Mesenchymal stem cell (in vitro differentiated cells and primary cell): ENCODE measurements around the gene CCR3.

Experiments
- DNase-seq: peaks from one replicate; pipeline ENCODE4 v3.0.0-alpha.2; 2013
- H2AFZ ChIP-seq: one replicate; pipeline ENCODE4 v1.6.1; 2013; ENCODE audit warnings: low read depth, mild to moderate bottlenecking, control low read depth, inconsistent platforms, low read length, moderate library complexity
- H2AK5ac ChIP-seq: 2 replicates; pipeline ENCODE4 v1.6.1; 2013; ENCODE audit warnings: low read length, moderate library complexity, mild to moderate bottlenecking, inconsistent platforms; ENCODE audit not compliant: severe bottlenecking
- H2BK120ac ChIP-seq: one replicate; pipeline ENCODE4 v1.6.1; 2013; ENCODE audit warnings: low read depth, mild to moderate bottlenecking, inconsistent platforms, low read length, moderate library complexity
- H2BK12ac ChIP-seq, 2 experiments: one replicate each; pipeline ENCODE4 v1.6.1; 2013; ENCODE audit warnings: inconsistent platforms in 2 of 2, low read length in 2 of 2, mild to moderate bottlenecking in 2 of 2, moderate library complexity in 2 of 2, control low read depth in 1 of 2
- H2BK15ac ChIP-seq: one replicate; pipeline ENCODE4 v1.6.1; 2013; ENCODE audit warnings: mild to moderate bottlenecking, low read depth, inconsistent platforms; ENCODE audit not compliant: poor library complexity, severe bottlenecking
- H2BK5ac ChIP-seq: 2 replicates; pipeline ENCODE4 v1.6.1; 2013; ENCODE audit warnings: low read depth, mild to moderate bottlenecking, low read length, control low read depth, inconsistent platforms; ENCODE audit not compliant: poor library complexity, severe bottlenecking
- H3K14ac ChIP-seq, 2 experiments: one replicate each; pipeline ENCODE4 v1.6.1; 2013; ENCODE audit warnings: inconsistent platforms in 2 of 2, low read length in 2 of 2, control low read depth in 1 of 2, mild to moderate bottlenecking in 1 of 2, moderate library complexity in 1 of 2
- H3K18ac ChIP-seq, 2 experiments: one replicate each; pipeline ENCODE4 v1.6.1; 2013; ENCODE audit warnings: inconsistent platforms in 2 of 2, low read length in 2 of 2, control low read depth in 1 of 2, low read depth in 1 of 2, mild to moderate bottlenecking in 1 of 2
- H3K23ac ChIP-seq, 2 experiments: one replicate each; pipeline ENCODE4 v1.6.1; 2013; ENCODE audit warnings: inconsistent platforms in 2 of 2, low read length in 2 of 2, mild to moderate bottlenecking in 2 of 2, moderate library complexity in 2 of 2, control low read depth in 1 of 2
- H3K27ac ChIP-seq: 2 replicates; pipeline ENCODE4 v1.5.1; 2013; ENCODE audit warnings: mild to moderate bottlenecking, moderate library complexity, low read length, control low read depth, inconsistent platforms; ENCODE audit not compliant: poor library complexity, severe bottlenecking
- H3K27me3 ChIP-seq, 2 experiments: 2 replicates each; pipeline versions ENCODE4 v1.6.1 to v1.7.0; 2013; ENCODE audit warnings: low read length in 2 of 2, mild to moderate bottlenecking in 2 of 2, moderate library complexity in 2 of 2, control low read depth in 1 of 2, inconsistent platforms in 1 of 2; ENCODE audit not compliant: control insufficient read depth in 1 of 2, insufficient read depth in 1 of 2
- H3K36me3 ChIP-seq, 2 experiments: 2 replicates each; pipeline versions ENCODE4 v1.6.1 to v1.7.0; 2013; ENCODE audit warnings: low read length in 2 of 2, control low read depth in 1 of 2, inconsistent platforms in 1 of 2, low read depth in 1 of 2, mild to moderate bottlenecking in 1 of 2; ENCODE audit not compliant: insufficient read depth in 2 of 2, control insufficient read depth in 1 of 2
- H3K4ac ChIP-seq, 2 experiments: one replicate each; pipeline ENCODE4 v1.6.1; 2013; ENCODE audit warnings: inconsistent platforms in 2 of 2, low read length in 2 of 2, mild to moderate bottlenecking in 2 of 2, moderate library complexity in 2 of 2, control low read depth in 1 of 2, low read depth in 1 of 2
- H3K4me1 ChIP-seq: 2 replicates; pipeline ENCODE4 v1.6.1; 2013; ENCODE audit warnings: low read depth, low read length, control low read depth; ENCODE audit not compliant: control insufficient read depth, insufficient read depth
- H3K4me2 ChIP-seq: 2 replicates; pipeline ENCODE4 v1.6.1; 2013; ENCODE audit warnings: low read length, mild to moderate bottlenecking, inconsistent platforms; ENCODE audit not compliant: poor library complexity, severe bottlenecking
- H3K4me3 ChIP-seq, 2 experiments: 2 replicates each; pipeline versions ENCODE4 v1.5.1 to v1.7.0; 2013; ENCODE audit warnings: low read length in 2 of 2, mild to moderate bottlenecking in 2 of 2, control low read depth in 1 of 2, low read depth in 1 of 2; ENCODE audit not compliant: insufficient read depth in 1 of 2
- H3K79me1 ChIP-seq: replicated peaks from 2 replicates; pipeline ENCODE4 v1.6.1; 2013; ENCODE audit warnings: mild to moderate bottlenecking, control low read depth, low read length, inconsistent platforms; ENCODE audit not compliant: poor library complexity, severe bottlenecking
- H3K9ac ChIP-seq: 2 replicates; pipeline ENCODE4 v1.7.0; 2013; ENCODE audit warnings: mild to moderate bottlenecking, low read length, moderate library complexity
- H3K9me3 ChIP-seq: 2 replicates; pipeline ENCODE4 v1.7.0; 2013; ENCODE audit warnings: mild to moderate bottlenecking, low read length; ENCODE audit not compliant: control insufficient read depth
- H4K8ac ChIP-seq: one replicate; pipeline ENCODE4 v1.6.1; 2013; ENCODE audit warnings: inconsistent platforms, mild to moderate bottlenecking, low read length, moderate library complexity
- H4K91ac ChIP-seq: one replicate; pipeline ENCODE4 v1.6.1; 2013; ENCODE audit warnings: mild to moderate bottlenecking, low read length, inconsistent platforms
- WGBS: methylation state at CpG from one replicate; pipeline ENCODE4 v1.1.7; 2013; ENCODE audit warnings: mixed read lengths; 5-methylcytosine and 5-hydroxymethylcytosine counted together

The CCR3 gene

DNA sequence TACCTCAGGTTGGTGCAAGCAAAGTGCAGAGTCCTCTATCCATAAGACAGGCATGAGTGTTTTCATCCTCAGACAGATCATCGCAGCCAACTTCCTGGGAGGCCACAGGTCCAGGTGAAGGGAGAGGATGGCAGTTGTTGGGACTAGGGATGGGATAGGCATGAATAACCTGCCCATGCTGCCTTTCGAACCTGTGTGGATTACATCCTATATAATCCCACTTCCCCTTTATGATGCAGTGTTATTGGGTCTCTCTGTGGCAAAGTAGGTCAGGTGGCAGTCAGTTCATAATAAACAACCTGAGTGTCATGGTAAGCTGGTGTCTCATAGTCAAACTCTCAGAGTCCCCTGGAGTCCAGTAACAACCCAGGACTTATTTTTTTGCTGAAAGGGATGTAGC lies 40.4 kb downstream of the CCR3 start:
- no peaks in the 10 kb centered on the region for H3K79me1 ChIP-seq
- no peak overlapping the region for H2AFZ ChIP-seq
- DNase-seq, result no peak
- no peaks in the 10 kb centered on the region for H3K27me3 ChIP-seq
- H2BK5ac ChIP-seq, result no peak overlapping the region
- H4K8ac ChIP-seq, result no peak overlapping the region
- no peak overlapping the region for H2BK15ac ChIP-seq
- H3K27ac ChIP-seq, result no peak overlapping the region
- H2BK12ac ChIP-seq, result no peak overlapping the region
- H3K23ac ChIP-seq, result no peak overlapping the region
- H2BK120ac ChIP-seq, result no peak overlapping the region
- H3K9me3 ChIP-seq, result peaks cover 13% of the 10 kb centered on the region
- no CpG with 5 or more reads among the region's 2 CpGs for WGBS
- no peak overlapping the region for H2AK5ac ChIP-seq
- H3K9ac ChIP-seq, result no peak overlapping the region
- H4K91ac ChIP-seq, result no peak overlapping the region
- H3K18ac ChIP-seq, result no peak overlapping the region
- no peak overlapping the region for H3K4me3 ChIP-seq
- H3K4ac ChIP-seq, result no peak overlapping the region
- H3K14ac ChIP-seq, result no peak overlapping the region
- H3K4me2 ChIP-seq, result no peak overlapping the region
- no peaks in the 10 kb centered on the region for H3K4me1 ChIP-seq
- no peaks in the 10 kb centered on the region for H3K36me3 ChIP-seq

DNA sequence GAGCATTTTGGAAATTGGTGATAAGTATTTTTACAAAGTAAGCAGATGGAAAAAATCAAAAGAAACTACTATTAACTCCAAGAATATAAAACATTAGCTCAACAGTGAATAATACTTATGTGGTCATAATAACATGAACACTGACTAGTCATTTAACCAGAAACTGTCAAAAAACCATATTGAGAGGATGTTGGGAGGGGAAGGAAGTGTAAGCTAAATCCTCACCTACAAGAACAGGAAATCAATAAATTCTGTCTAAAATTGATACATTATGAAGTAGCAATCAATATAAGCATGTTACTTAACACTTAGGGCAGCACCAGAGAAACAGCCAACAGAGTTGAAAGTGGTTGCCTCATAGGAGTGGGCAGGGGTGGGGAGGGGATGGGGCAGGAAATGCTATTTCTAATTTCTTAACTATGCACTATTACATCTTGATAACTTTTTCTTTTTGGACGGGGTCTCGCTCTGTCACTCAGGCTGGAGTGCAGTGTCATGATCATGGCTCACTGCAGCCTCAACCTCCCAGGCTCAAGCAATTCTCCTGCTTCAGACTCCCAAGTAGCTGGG lies 41.7 kb downstream of the CCR3 start:
- DNase-seq, result no peak
- Histone ChIP-seq H2BK120ac (no peak overlapping the region), H4K91ac (no peak overlapping the region), H2BK5ac (no peak overlapping the region), H2AFZ (no peak overlapping the region), H3K14ac (no peak overlapping the region), H3K27me3 (no peaks in the 10 kb centered on the region), H3K4me1 (no peaks in the 10 kb centered on the region), H2BK15ac (no peak overlapping the region), H3K23ac (no peak overlapping the region), H3K4me3 (no peak overlapping the region), H3K27ac (no peak overlapping the region), H3K79me1 (no peaks in the 10 kb centered on the region), H3K4ac (no peak overlapping the region), H3K9me3 (peaks cover 9% of the 10 kb centered on the region), H2AK5ac (no peak overlapping the region), H3K4me2 (no peak overlapping the region), H2BK12ac (no peak overlapping the region), H3K36me3 (no peaks in the 10 kb centered on the region), H3K18ac (no peak overlapping the region), H3K9ac (no peak overlapping the region), H4K8ac (no peak overlapping the region)
- WGBS, result 86% methylated on average over 2 of the region's 2 CpGs

DNA sequence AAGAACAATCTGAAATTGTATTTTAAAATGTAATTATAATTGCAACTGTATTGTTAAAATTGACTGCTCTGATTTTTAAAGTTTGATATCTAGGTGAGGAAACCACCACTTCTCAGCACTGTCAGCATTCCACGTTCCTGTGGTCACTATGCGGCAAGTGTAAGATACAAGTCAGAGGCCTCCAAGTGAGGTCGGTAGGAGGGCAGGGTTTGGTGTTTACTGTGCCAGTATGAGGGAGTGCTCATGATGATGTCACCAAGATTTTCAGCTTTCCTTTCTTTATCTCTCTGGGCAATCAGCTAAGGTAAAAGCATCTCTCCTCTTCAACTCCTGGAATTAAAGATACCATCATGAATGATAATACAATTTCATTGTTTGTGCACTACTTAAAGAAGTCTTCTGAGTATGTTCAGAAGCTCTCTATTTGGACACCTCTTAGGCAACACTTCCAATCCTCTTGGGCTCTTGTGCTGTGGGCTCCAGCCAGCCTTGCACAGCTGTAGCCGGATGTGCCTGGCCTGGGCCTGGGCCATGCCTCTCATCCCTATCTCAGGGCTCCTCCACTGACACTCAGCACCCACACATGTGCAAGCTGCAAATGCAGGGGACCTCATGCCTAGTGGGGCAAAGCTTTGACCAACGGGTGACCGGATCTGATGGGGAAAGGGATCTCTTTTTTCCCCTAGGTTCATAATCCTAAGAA lies 42.9 kb downstream of the CCR3 start:
- Histone ChIP-seq H3K79me1 (no peaks in the 10 kb centered on the region), H2BK12ac (no peak overlapping the region), H3K18ac (no peak overlapping the region), H3K14ac (no peak overlapping the region), H4K91ac (no peak overlapping the region), H4K8ac (no peak overlapping the region), H3K4me1 (no peaks in the 10 kb centered on the region), H3K9ac (no peak overlapping the region), H3K36me3 (no peaks in the 10 kb centered on the region), H2BK120ac (no peak overlapping the region), H3K27ac (no peak overlapping the region), H3K4me3 (no peak overlapping the region), H3K4me2 (no peak overlapping the region), H2BK15ac (no peak overlapping the region), H3K23ac (no peak overlapping the region), H2AK5ac (no peak overlapping the region), H2AFZ (no peak overlapping the region), H3K9me3 (no peaks in the 10 kb centered on the region), H2BK5ac (no peak overlapping the region), H3K4ac (no peak overlapping the region), H3K27me3 (no peaks in the 10 kb centered on the region)
- WGBS, result 68% methylated on average over 4 of the region's 6 CpGs
- no peak for DNase-seq

DNA sequence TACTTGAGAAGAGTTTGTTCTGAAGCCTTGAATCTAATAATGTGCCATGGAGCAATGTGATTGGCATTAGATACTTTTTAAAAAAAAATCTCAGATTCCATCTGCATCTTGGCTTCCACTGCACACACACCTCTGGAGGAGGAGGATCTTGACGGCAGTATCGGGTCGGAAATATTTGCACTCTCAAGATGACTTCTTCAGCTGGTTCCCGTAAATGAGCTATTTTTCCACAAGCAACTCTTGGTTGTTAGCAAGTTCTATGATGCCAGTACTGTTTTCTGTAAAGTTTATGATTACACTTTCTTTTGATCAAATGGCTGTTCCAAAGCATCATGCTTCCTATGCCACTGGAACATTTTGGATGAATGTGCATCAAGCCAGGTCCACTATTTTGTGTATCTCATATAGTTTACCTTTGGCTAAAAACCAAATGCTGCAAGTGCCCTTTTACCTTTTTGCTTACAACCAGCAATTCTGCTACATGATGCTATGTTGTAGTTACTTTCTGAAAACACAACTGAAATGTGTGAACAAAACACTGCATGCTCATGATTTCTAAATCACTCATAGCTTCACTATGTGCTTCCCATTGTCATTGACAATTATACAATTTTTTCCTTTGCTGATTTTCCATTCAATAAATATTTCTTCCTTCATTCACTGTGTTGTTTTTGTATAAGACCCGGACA lies 43.8 kb downstream of the CCR3 start:
- no peaks in the 10 kb centered on the region for H3K4me1 ChIP-seq
- no peak overlapping the region for H2BK12ac ChIP-seq
- no peak overlapping the region for H3K18ac ChIP-seq
- no peak overlapping the region for H2BK15ac ChIP-seq
- H4K91ac ChIP-seq, result no peak overlapping the region
- no peak overlapping the region for H3K4ac ChIP-seq
- no peak overlapping the region for H3K14ac ChIP-seq
- H2AFZ ChIP-seq, result no peak overlapping the region
- H2BK5ac ChIP-seq, result no peak overlapping the region
- H2AK5ac ChIP-seq, result no peak overlapping the region
- no peaks in the 10 kb centered on the region for H3K79me1 ChIP-seq
- no peak overlapping the region for H3K4me2 ChIP-seq
- H3K9me3 ChIP-seq, result no peaks in the 10 kb centered on the region
- H2BK120ac ChIP-seq, result no peak overlapping the region
- H3K4me3 ChIP-seq, result no peak overlapping the region
- no peak for DNase-seq
- no peaks in the 10 kb centered on the region for H3K36me3 ChIP-seq
- no peak overlapping the region for H4K8ac ChIP-seq
- H3K23ac ChIP-seq, result no peak overlapping the region
- H3K27me3 ChIP-seq, result no peaks in the 10 kb centered on the region
- WGBS, result 69% methylated on average over 4 of the region's 5 CpGs
- no peak overlapping the region for H3K9ac ChIP-seq
- no peak overlapping the region for H3K27ac ChIP-seq
